Measurements from ENCODE around the gene MON2. TPM values are rescaled to one million over a fixed set of nuclear protein-coding genes. Genes with fewer than 3 reads are reported as not detected.
A peak's percentile ranks its signal among the peaks of the same experiment; 100 is the strongest.

The MON2 gene
- total and polyA plus RNA-seq, 9 donors: 13.1 to 84.4 (median 55.5) TPM

- Histone ChIP-seq H3K4me1 (ENCODE audit: insufficient read depth) (peaks cover 1% of the 10 kb centered on the region), H3K27me3 (no peaks in the 10 kb centered on the region), H3K36me3 (no peaks in the 10 kb centered on the region), H3K27ac (no peak overlapping the region), H3K4me3 (no peak overlapping the region), H3K9me3 (no peaks in the 10 kb centered on the region)
- intact Hi-C loops (cut with DNase I): loop anchor here in 1 of 4 donors (10.0 kb wide), 1 partner anchor 468 kb away; no protein-coding TSS in a partner anchor
- 95 to 97% (median 95%) methylated on average over 3 of the region's 3 CpGs for WGBS, 3 donors
- TF ChIP-seq EP300 (IDR thresholded peaks at IDR 0.05) (no peak), POLR2A (IDR thresholded peaks at IDR 0.05) (no peak)
- TF ChIP-seq, protein P1, sequence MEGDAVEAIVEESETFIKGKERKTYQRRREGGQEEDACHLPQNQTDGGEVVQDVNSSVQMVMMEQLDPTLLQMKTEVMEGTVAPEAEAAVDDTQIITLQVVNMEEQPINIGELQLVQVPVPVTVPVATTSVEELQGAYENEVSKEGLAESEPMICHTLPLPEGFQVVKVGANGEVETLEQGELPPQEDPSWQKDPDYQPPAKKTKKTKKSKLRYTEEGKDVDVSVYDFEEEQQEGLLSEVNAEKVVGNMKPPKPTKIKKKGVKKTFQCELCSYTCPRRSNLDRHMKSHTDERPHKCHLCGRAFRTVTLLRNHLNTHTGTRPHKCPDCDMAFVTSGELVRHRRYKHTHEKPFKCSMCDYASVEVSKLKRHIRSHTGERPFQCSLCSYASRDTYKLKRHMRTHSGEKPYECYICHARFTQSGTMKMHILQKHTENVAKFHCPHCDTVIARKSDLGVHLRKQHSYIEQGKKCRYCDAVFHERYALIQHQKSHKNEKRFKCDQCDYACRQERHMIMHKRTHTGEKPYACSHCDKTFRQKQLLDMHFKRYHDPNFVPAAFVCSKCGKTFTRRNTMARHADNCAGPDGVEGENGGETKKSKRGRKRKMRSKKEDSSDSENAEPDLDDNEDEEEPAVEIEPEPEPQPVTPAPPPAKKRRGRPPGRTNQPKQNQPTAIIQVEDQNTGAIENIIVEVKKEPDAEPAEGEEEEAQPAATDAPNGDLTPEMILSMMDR (IDR thresholded peaks at IDR 0.05): no peak
- no peak for DNase-seq
Observed at GRCh38 chr12:62597253-62597652, 130.6 kb downstream of the MON2 start.

GRCh38 chr12:62598846-62599245, 132.2 kb downstream of the MON2 start:
- Histone ChIP-seq H3K27ac (no peak overlapping the region), H3K4me1 (ENCODE audit: insufficient read depth) (peaks cover 1% of the 10 kb centered on the region), H3K4me3 (no peak overlapping the region), H3K9me3 (no peaks in the 10 kb centered on the region), H3K27me3 (no peaks in the 10 kb centered on the region), H3K36me3 (no peaks in the 10 kb centered on the region)
- TF ChIP-seq, protein P1 (IDR thresholded peaks at IDR 0.05): no peak
- TF ChIP-seq EP300 (IDR thresholded peaks at IDR 0.05) (no peak), POLR2A (IDR thresholded peaks at IDR 0.05) (no peak)
- intact Hi-C loops (cut with DNase I): loop anchor here in 1 of 4 donors (10.0 kb wide), 1 partner anchor 466 kb away; no protein-coding TSS in a partner anchor
- WGBS, 3 donors: 91 to 94% (median 93%) methylated on average over 3 of the region's 3 CpGs
- DNase-seq: no peak

GRCh38 chr12:62599854-62600437, 133.3 kb downstream of the MON2 start:
- no peaks in the 10 kb centered on the region for H3K27me3 ChIP-seq
- 57 to 67% (median 61%) methylated on average over 5 of the region's 5 CpGs for WGBS, 3 donors
- intact Hi-C loops (cut with DNase I): loop anchor here in 3 of 4 donors (5.0 to 10.0 kb wide), 3 partner anchors 195 to 465 kb away; no protein-coding TSS in a partner anchor

GRCh38 chr12:62601765-62602164, 135.1 kb downstream of the MON2 start:
- no peaks in the 10 kb centered on the region for H3K36me3 ChIP-seq
- H3K4me1 ChIP-seq (ENCODE audit: insufficient read depth): peaks cover 1% of the 10 kb centered on the region
- TF ChIP-seq, protein P1 (IDR thresholded peaks at IDR 0.05): no peak
- TF ChIP-seq POLR2A (IDR thresholded peaks at IDR 0.05) (no peak), EP300 (IDR thresholded peaks at IDR 0.05) (no peak)
- peak overlapping the region; percentile 98 to 100 for H3K27ac ChIP-seq
- intact Hi-C loops (cut with DNase I): loop anchor here in 3 of 4 donors (5.0 to 10.0 kb wide), 2 partner anchors 193 to 196 kb away; no protein-coding TSS in a partner anchor
- no peak for DNase-seq
- peak overlapping the region; percentile 54 for H3K4me3 ChIP-seq
- H3K27me3 ChIP-seq: no peaks in the 10 kb centered on the region
- 6 to 16% (median 6%) methylated on average over 2 of the region's 2 CpGs for WGBS, 3 donors
- no peaks in the 10 kb centered on the region for H3K9me3 ChIP-seq

More at GRCh38 chr12:62599854-62600437, 133.3 kb downstream of the MON2 start:
- no peak overlapping the region for H3K4me3 ChIP-seq
- no peaks in the 10 kb centered on the region for H3K9me3 ChIP-seq
- no peaks in the 10 kb centered on the region for H3K36me3 ChIP-seq
- DNase-seq: no peak
- H3K4me1 ChIP-seq (ENCODE audit: insufficient read depth): peaks cover 1% of the 10 kb centered on the region
- no peak for TF ChIP-seq POLR2A (IDR thresholded peaks at IDR 0.05)
- TF ChIP-seq, protein P1 (IDR thresholded peaks at IDR 0.05): no peak
- TF ChIP-seq EP300 (IDR thresholded peaks at IDR 0.05): no peak
- no peak overlapping the region for H3K27ac ChIP-seq
